Stimulated activated CD8-positive, alpha-beta memory T cell treated with anti-CD3 and anti-CD28 coated beads, Interleukin-15, amount 100 ng/mL, for 48 hours (primary cell): Measurements from ENCODE around the gene SGSM2.

Source experiments
- DNase-seq, 2 donors: peaks; one replicate each; pipeline ENCODE4 v3.0.0-alpha.2; 2020; ENCODE audit warnings: low read depth in 2 of 2

Gene SGSM2

DNA sequence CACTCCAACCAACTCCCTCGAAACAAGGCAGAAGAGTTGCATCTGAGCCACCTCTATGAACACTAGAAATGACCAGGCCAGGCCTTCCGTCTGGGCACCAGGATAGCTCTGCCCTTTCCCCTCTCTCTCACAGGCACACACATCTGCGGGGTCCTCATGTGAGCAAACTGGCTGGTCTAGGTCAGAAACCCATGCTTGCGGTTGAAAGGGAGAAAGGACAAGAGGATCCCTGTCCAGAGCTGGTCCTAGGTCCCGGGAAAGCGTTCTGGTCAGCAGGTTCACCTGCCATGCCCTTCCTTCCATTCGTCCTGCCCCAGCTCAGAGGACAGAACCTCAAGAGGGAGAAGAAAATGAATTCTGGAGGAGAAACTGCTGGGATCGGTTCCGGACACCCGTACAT, 60.9 kb downstream of the SGSM2 start:
- DNase-seq: no peak

GRCh38 chr17:2398655-2399571, 61.6 kb downstream of the SGSM2 start:
- DNase-seq: peak; percentile 33 to 35

DNA sequence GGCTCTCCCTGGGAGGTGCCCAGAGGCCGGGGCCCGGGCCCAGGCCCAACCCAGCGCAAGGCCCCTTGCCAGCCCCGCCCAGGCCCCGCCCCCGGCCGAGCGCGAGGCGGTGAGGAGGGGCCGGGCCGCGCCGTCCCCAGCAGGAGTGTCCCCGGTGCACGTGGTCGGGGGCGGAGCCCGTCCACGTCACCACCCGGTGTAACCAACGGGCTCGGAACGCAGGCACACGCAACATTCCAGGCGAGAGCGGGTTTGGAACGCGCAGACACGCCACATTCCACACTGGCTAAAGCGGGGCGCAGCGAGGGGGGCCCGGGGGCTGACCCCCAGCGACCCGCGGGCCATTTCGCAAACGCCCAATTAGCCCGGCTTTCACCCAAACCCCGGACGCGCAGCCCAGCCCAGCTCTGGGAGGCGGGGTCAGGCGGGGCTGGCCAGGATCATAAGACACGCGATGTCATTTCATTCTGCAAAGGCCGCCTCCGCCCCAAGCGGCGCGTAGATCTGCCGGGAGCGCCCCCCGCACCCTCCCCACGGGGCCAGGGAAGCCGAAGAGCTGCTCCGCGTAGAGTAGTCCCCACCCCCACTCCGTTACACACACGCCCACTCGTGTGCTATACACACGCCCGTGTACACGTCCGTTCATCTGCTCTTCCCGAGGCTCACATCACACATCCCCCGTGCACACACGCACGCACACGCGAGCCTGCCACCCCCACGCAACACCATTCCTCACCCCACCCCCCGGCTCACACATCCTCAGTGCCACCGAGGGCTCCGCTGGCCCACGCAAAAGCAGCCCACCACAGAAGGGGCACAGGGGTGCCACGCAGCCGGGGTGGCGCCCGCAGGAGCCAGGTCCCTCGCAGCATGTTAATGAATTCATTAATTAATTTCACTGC, 62.5 kb downstream of the SGSM2 start:
- DNase-seq: peak; percentile 94

GRCh38 chr17:2400474-2400866, 63.2 kb downstream of the SGSM2 start:
- peak; percentile 49 to 62 for DNase-seq

DNA sequence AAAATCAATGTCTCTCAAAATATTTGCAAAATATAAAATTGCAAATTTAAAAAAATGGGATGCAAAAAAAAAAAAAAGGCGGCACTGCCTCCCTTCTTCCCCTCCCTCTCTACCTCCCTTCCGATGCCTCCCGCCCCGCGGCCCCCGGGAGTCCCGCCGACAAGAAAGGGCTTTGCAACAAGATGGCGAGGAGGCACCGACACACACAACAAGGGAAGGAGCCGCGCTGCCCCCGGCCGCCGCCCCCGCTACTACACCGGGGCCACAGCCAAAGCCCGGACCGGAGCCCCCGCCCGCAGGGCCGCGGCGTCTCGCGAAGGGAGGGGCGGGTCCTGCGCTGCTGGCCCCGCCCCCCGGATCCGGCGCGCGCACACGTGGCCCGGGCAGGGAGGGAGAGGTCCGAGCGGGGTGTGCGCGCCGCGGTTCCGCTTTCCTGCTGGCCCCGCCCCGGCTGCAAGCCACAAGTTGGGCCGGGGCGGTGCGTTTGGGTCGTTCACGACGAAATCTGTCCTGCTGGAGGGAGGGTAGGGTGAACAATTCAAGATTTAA, 63.6 kb downstream of the SGSM2 start, which contains the start of gene MNT:
TSS of gene MNT (minus strand) at position 184 of the 549 bp plus-strand sequence. CDS start 348 bp downstream, outside the sequence.
- DNase-seq: peak; percentile 93

GRCh38 chr17:2401426-2402221, 64.3 kb downstream of the SGSM2 start:
- peak; percentile 99 for DNase-seq

GRCh38 chr17:2402544-2402943, 65.2 kb downstream of the SGSM2 start:
- no peak for DNase-seq

DNA sequence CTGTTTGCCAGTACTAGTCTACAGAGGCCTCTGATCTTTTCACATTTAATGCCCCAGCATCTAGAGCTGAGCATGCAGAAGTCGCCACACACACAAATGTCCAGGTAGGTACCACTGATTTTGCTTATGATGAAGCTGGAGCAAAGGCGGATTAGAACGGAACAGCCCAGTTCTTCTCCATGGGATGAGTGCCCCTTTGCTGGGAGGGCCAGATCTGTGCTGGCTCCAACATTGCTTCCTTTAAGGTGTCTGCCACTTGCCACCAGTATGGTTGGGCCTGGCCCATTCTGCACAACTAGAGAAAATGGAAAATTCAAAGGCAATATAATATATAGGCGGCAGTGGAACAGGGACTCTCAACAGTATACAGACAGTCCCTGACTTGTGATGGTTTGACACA, 65.7 kb downstream of the SGSM2 start:
- no peak for DNase-seq

DNA sequence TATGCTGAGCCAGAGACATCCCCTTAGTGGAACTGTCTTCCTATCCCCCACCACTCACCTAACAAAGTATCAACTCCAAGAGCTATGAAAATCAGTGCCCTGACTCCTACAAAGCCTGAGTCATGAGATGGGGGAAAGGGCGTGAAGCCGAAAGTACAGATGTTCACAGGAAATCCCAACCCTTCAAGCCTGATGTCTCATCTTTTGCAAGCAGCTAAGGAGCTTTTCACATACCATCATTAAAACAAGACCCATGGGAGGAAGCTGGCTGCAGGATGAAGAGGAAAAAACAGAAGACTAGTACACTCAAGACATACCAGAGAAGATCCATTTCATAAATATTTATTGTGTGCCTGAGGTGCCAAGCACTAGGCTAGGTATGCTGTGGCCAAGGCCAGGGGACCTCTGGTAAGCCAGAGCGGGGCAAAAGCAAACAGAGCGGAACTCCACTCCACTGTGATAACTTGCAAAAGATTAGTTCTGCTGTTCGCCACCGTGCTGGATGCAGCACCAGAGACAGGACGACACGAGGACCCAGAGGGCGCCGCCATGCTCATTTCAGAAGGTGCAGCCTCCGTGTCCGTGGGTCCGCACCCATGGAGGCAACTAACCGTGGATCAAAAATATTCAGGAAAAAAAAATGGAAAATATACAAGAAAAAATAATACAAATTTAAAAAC, 68.1 kb downstream of the SGSM2 start:
- DNase-seq: no peak

- no peak for DNase-seq
Measured at GRCh38 chr17:2406271-2406902, 69.1 kb downstream of the SGSM2 start.

GRCh38 chr17:2406903-2407790, 69.8 kb downstream of the SGSM2 start:
- no peak for DNase-seq

DNA sequence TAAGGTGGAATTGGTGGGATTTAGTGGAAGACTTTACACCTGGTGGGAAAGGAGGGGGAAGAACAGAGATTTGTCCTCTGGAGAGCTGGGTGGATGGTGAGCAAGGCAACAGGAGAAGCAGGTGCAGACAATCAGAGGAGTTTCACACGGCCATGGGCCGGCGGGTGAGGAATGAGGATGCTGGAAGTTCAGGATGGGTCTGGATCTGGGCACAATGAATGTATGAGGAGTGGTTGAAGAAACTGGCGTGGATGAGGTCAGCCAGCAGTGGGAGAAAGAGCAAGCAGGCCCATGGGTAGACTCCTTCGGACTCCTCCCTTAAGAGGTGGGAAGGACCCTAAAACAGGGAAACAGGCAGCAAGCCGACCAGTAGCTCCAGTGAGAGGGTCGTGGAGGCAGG, 73.7 kb downstream of the SGSM2 start:
- DNase-seq: no peak

DNA sequence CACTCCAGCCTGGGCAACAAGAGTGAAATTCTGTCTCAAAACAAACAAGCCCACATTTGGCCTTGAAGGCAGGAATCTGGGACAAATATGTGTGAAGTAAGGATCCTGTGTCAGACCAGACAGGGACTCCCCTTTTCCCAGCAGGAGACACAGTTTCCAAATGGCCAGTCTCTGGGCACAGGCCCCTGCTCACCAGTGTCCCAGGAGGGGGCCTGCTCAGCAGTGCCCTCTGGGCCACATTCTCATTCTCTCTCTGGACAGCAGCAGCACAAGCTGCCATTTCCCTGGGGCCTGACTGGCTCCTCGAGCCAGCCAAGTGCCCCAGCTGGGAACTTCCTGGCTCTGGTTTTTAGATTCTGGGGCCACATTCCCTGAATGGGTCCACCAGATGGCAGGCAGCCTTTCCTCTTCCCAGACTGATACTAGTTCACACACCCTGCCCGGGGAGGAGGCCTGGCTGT, 75.3 kb downstream of the SGSM2 start:
- no peak for DNase-seq

DNA sequence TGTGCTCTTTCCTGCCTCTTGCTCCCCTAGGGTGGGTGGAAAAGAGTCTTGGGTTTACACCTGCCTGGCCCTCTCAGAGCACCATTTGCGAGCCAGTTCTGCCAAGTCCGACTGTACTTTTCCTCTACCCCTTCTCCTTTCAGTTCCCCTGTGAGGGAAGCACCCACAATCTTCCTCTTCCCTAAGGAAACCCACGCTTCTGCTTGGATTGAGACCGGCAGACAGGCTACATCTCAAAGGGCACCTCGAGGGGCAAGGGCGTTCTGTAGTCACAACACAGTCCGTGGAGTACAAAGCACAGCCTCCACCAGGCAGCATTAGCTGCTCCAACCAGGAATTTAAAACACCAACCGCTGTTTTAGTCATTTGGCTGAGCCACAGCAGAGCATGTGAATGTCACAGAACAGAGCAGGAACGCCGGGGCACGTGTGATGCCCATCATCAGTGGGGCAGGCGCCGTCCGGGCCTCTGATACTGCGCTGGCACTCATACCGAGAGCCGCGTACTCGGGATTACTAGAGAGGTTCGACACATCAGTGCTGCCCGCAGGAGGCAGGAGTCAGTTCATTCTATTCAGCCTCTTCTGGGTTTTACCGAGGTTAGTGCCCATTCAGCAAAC, 77.3 kb downstream of the SGSM2 start:
- DNase-seq: no peak

DNA sequence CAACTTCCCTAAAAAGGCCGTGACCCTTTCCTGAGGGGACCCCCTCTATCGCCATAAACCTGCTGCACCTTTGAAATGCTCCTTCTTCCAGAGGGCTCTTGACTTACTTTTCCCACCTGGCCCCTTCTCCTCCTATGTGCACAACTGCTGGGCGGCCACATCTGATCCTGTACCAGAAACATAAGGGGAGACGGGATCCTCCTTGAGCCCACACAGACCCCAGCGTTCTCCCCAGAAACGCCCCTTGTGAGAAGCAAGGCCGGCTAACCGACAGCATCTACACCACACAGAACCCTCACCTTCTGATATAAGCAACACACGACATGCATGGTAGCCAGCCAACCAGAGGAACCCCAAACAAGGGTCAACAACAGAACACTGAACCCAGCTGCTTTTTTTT, 77.8 kb downstream of the SGSM2 start:
- no peak for DNase-seq

- peak; percentile 68 to 69 for DNase-seq
Measured at GRCh38 chr17:2416010-2416734, 78.9 kb downstream of the SGSM2 start.

DNA sequence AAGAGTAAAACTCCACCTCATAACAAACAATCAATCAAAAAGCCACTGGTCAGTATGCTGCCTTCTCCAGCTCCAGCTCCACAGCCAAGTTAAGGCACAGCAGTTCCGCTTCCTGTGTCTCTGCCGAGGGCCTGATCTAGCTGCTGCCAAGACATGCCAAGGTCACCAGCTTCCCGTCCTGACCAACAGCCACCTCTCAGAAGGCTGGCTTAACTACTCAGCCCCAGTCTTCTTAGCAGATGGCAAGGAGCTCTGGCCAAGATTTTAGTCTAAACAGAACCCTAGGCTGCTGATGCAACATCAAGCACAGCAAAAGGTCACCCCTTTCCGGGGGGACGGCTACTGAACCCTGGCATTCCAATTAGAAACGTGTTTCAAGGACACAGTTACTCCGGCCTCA, 81.3 kb downstream of the SGSM2 start:
- no peak for DNase-seq

- DNase-seq: no peak
Measured at GRCh38 chr17:2419486-2419885, 82.2 kb downstream of the SGSM2 start.
